Activated B cell treated with CpG ODN at 0.5 μM for 24 hours (primary cell): ENCODE measurements around the gene SUSD4. TPM values are rescaled to one million over a fixed set of nuclear protein-coding genes. Genes with fewer than 3 reads are reported as not detected.

Source experiments
- ATAC-seq: fragments of 200-7000 bp; cut with Tn5 transposase; one replicate; pipeline ENCODE4 v1.10.0; 2021; ENCODE audit warnings: low read depth, mild to moderate bottlenecking, moderate library complexity
- CTCF ChIA-PET: fragments of 350-600 bp; sonication (Branson Sonifier 250); formaldehyde crosslinking; loops from one replicate; lab custom pipeline; 2021; ENCODE audit warnings: antibody characterized with exemption; lab: Charles Lee
- POLR2A ChIA-PET: fragments of 350-600 bp; sonication (Branson Sonifier 250); formaldehyde crosslinking; loops from one replicate; lab custom pipeline; 2021; ENCODE audit warnings: antibody characterized with exemption; lab: Charles Lee
- DNase-seq: peaks from one replicate; pipeline ENCODE4 v3.0.0; 2022
- H3K27ac Mint-ChIP-seq: one replicate; pipeline ENCODE4 v1.8.0; 2020; ENCODE audit warnings: mixed read lengths
- H3K27me3 Mint-ChIP-seq: one replicate; pipeline ENCODE4 v1.8.0; 2021; ENCODE audit warnings: mixed read lengths
- H3K36me3 Mint-ChIP-seq: one replicate; pipeline ENCODE4 v1.8.0; 2021; ENCODE audit warnings: low read depth, mixed read lengths
- H3K4me1 Mint-ChIP-seq: one replicate; pipeline ENCODE4 v1.8.0; 2021; ENCODE audit warnings: mixed read lengths
- H3K4me3 Mint-ChIP-seq: one replicate; pipeline ENCODE4 v1.8.0; 2020; ENCODE audit warnings: mild to moderate bottlenecking, mixed read lengths
- H3K9me3 Mint-ChIP-seq: one replicate; pipeline ENCODE4 v1.8.0; 2020; ENCODE audit warnings: mixed read lengths
- intact Hi-C: fragments of 100-400 bp; cut with micrococcal nuclease; formaldehyde crosslinking; loops from one replicate; pipeline ENCODE4 v1.15.1; 2024
- total RNA-seq: library from RNA; stranded (reverse); gene quantifications from 2 replicates; pipeline ENCODE4 v1.2.3, GENCODE V29; 2022
- TF ChIP-seq, protein P1 (sequence below): fragments of 200-600 bp; IDR thresholded peaks from one replicate; pipeline ENCODE4 v1.8.0; 2022; ENCODE audit warnings: antibody characterized with exemption, mild to moderate bottlenecking

The SUSD4 gene
- total RNA-seq, 1 donor from 2014 or later, result not detected

DNA sequence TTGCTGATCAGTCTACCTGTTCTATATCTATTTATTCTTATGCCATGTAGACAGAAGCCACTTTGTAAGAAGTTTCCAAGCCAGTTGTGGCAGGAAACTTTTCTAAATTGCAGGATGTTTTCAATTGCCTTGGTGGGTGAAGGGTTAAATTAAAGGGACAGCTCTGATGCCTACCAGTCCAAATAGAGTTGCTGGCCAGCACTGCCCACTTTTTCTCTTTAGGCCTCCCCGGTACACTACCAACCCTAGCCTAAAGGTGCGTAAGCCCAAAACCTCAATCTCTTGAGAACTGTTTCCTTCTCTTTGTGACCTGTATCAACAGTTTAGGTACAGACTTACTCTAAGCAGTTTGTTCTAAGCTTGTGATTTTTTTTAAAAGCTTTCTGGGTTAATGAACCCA, 15.5 kb downstream of the SUSD4 start:
- H3K36me3 Mint-ChIP-seq, result no peaks in the 10 kb centered on the region
- intact Hi-C loops, result no loop called here
- H3K9me3 Mint-ChIP-seq, result no peaks in the 10 kb centered on the region
- H3K4me3 Mint-ChIP-seq, result no peak overlapping the region
- ChIA-PET CTCF (no interaction called here), POLR2A (no interaction called here)
- H3K27ac Mint-ChIP-seq, result no peak overlapping the region
- no peaks in the 10 kb centered on the region for H3K4me1 Mint-ChIP-seq
- DNase-seq (no peak), ATAC-seq (no peak)
- TF ChIP-seq, protein P1, sequence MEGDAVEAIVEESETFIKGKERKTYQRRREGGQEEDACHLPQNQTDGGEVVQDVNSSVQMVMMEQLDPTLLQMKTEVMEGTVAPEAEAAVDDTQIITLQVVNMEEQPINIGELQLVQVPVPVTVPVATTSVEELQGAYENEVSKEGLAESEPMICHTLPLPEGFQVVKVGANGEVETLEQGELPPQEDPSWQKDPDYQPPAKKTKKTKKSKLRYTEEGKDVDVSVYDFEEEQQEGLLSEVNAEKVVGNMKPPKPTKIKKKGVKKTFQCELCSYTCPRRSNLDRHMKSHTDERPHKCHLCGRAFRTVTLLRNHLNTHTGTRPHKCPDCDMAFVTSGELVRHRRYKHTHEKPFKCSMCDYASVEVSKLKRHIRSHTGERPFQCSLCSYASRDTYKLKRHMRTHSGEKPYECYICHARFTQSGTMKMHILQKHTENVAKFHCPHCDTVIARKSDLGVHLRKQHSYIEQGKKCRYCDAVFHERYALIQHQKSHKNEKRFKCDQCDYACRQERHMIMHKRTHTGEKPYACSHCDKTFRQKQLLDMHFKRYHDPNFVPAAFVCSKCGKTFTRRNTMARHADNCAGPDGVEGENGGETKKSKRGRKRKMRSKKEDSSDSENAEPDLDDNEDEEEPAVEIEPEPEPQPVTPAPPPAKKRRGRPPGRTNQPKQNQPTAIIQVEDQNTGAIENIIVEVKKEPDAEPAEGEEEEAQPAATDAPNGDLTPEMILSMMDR, result no peak
- H3K27me3 Mint-ChIP-seq, result peaks cover 2% of the 10 kb centered on the region

DNA sequence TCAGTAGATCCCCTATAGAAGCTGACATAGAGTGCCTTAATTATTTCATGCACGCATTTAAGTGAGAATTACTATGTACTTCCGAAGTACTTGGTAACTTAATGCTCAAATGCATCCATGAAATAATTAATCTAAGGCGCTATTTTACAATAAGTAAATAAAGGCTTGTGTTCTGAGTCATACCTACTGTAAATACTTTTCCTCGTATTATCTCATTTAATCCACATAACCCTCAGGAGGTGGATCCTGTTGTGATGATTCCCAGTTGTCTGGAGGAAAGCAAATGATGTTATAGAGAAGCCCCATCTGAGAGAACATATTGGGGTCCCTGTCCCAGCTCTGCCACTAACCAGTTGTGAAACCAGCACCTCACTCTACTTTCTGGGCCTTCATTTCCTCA, 16.4 kb downstream of the SUSD4 start:
- H3K36me3 Mint-ChIP-seq, result no peaks in the 10 kb centered on the region

DNA sequence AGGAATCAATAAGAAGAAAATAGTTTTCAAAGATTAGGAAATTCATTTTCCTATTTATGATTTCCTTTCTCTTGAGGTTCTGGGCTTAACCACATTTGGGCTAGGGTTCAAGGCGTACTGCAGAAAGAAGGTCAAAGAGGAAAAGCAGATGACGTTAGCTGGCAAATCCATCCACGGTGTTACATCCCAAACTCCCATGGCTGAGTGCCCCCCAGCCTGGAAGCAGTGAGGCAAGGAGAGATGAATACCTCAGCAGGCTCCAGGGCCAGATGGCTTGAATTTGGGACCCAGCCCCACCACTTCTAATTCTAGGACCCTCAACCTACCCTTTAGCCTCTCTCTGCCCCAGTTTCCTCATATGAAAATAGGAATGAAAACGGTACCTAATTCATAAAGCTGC, 17.7 kb downstream of the SUSD4 start:
- TF ChIP-seq, protein P1, result no peak
- intact Hi-C loops, result no loop called here
- Mint-ChIP-seq H3K27me3 (peaks cover 2% of the 10 kb centered on the region), H3K9me3 (no peaks in the 10 kb centered on the region), H3K4me1 (no peaks in the 10 kb centered on the region), H3K27ac (no peak overlapping the region), H3K36me3 (no peaks in the 10 kb centered on the region), H3K4me3 (no peak overlapping the region)
- DNase-seq (no peak), ATAC-seq (no peak)
- ChIA-PET POLR2A (no interaction called here), CTCF (no interaction called here)

More for the DNA sequence above, 16.4 kb downstream of the SUSD4 start:
- H3K9me3 Mint-ChIP-seq, result no peaks in the 10 kb centered on the region
- ChIA-PET POLR2A (no interaction called here), CTCF (no interaction called here)
- DNase-seq, result no peak
- TF ChIP-seq, protein P1, result no peak
- H3K27ac Mint-ChIP-seq, result no peak overlapping the region
- no peaks in the 10 kb centered on the region for H3K4me1 Mint-ChIP-seq
- H3K4me3 Mint-ChIP-seq, result no peak overlapping the region
- no peak for ATAC-seq
- H3K27me3 Mint-ChIP-seq, result peaks cover 2% of the 10 kb centered on the region
- intact Hi-C loops, result no loop called here

DNA sequence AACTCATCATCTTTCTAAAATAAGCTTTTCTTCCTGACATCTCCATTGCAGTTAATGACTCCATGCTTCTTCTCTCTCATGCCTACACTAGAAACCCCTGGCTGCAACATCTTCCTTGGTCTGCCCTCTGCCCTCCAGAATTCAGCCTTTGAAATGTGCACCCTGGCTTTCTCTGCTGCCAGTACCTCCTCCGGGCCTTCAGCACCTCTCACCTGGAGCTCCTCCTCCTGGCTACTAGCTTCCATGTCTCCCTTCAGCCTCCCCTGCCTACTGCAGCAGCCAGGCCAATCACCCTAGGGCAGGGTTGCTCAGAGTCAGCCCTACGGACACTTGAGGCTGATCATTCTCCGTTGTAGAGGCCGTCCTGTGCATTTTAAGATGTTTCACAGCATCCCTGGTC, 18.3 kb downstream of the SUSD4 start:
- intact Hi-C loops, result no loop called here
- Mint-ChIP-seq H3K9me3 (no peaks in the 10 kb centered on the region), H3K36me3 (no peaks in the 10 kb centered on the region), H3K27me3 (peaks cover 2% of the 10 kb centered on the region), H3K4me3 (no peak overlapping the region), H3K4me1 (no peaks in the 10 kb centered on the region), H3K27ac (no peak overlapping the region)
- ATAC-seq (no peak), DNase-seq (no peak)
- ChIA-PET CTCF (no interaction called here), POLR2A (no interaction called here)
- TF ChIP-seq, protein P1, result no peak

DNA sequence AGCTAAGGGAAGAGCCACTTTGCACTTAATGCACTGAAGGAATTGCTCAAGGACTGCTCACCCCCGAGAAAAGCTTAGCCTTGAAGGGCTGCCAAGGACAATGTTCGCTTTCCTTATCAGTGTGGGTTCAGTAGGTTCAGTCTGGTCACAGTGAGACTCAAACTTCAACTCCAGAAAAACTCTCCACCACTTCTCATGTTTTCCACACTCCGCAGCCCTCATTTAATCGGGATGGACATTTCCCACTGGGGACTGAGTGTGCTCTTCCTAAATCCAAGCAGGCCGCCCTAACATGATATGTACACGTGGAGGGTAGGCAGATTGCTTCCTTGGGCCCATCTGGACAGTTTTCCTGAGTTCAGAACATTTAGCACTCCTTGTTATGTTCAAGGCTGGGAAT, 19.5 kb downstream of the SUSD4 start:
- DNase-seq, result no peak
- Mint-ChIP-seq H3K9me3 (no peaks in the 10 kb centered on the region), H3K4me1 (no peaks in the 10 kb centered on the region), H3K4me3 (no peak overlapping the region), H3K27ac (no peak overlapping the region), H3K27me3 (peaks cover 5% of the 10 kb centered on the region), H3K36me3 (no peaks in the 10 kb centered on the region)
- ChIA-PET POLR2A (no interaction called here), CTCF (no interaction called here)
- ATAC-seq, result no peak
- intact Hi-C loops, result no loop called here
- TF ChIP-seq, protein P1, result no peak
